Activated T-helper 2 cell treated with anti-CD3 and anti-CD28 coated beads, Interferon-gamma antibody, Interleukin-2, Interleukin-4, amounts not matched to agents 10 μg/mL and 5 μg/mL and 100 μg/mL, durations not matched to agents 14 hours and 24 hours and 36 hours (primary cell): ENCODE data around the gene CAMTA1. TPM values are rescaled to one million over a fixed set of nuclear protein-coding genes. Genes with fewer than 3 reads are reported as not detected.

Source experiments
- DNase-seq: peaks from one replicate; pipeline ENCODE4 v3.0.0; 2021; ENCODE audit warnings: low spot score
- H3K27ac Mint-ChIP-seq: one replicate; pipeline ENCODE4 v1.8.0; 2021; ENCODE audit warnings: mixed read lengths
- H3K27me3 Mint-ChIP-seq: one replicate; pipeline ENCODE4 v1.8.0; 2021; ENCODE audit warnings: low read depth, mixed read lengths
- H3K36me3 Mint-ChIP-seq: one replicate; pipeline ENCODE4 v1.8.0; 2021; ENCODE audit warnings: low read depth, mixed read lengths
- H3K4me1 Mint-ChIP-seq: one replicate; pipeline ENCODE4 v1.8.0; 2021; ENCODE audit warnings: low read depth, mixed read lengths
- H3K4me3 Mint-ChIP-seq: one replicate; pipeline ENCODE4 v1.8.0; 2021; ENCODE audit warnings: low read depth, mild to moderate bottlenecking, moderate library complexity, mixed read lengths
- H3K9me3 Mint-ChIP-seq: one replicate; pipeline ENCODE4 v1.8.0; 2021; ENCODE audit warnings: mixed read lengths
- intact Hi-C: fragments of 100-400 bp; cut with micrococcal nuclease; formaldehyde crosslinking; loops from one replicate; pipeline ENCODE4 v1.15.1; 2023
- total RNA-seq: library from RNA; stranded (reverse); gene quantifications from 2 replicates; pipeline ENCODE4 v1.2.3, GENCODE V29; 2022

The CAMTA1 gene
- total RNA-seq, 1 donor from 2014 or later, result 62.9 TPM

- no peak overlapping the region for H3K27ac Mint-ChIP-seq
Measured at GRCh38 chr1:7441143-7441841, 656.0 kb downstream of the CAMTA1 start.

GRCh38 chr1:7442036-7442435 lies 656.8 kb downstream of the CAMTA1 start:
- H3K4me1 Mint-ChIP-seq, result no peaks in the 10 kb centered on the region
- intact Hi-C loops, result no loop called here
- H3K36me3 Mint-ChIP-seq, result no peaks in the 10 kb centered on the region
- H3K4me3 Mint-ChIP-seq, result no peak overlapping the region
- no peak overlapping the region for H3K27ac Mint-ChIP-seq
- no peak for DNase-seq
- no peaks in the 10 kb centered on the region for H3K27me3 Mint-ChIP-seq
- no peaks in the 10 kb centered on the region for H3K9me3 Mint-ChIP-seq

More at GRCh38 chr1:7441143-7441841, 656.0 kb downstream of the CAMTA1 start:
- Mint-ChIP-seq H3K36me3 (no peaks in the 10 kb centered on the region), H3K27me3 (no peaks in the 10 kb centered on the region), H3K4me3 (no peak overlapping the region), H3K9me3 (no peaks in the 10 kb centered on the region), H3K4me1 (no peaks in the 10 kb centered on the region)
- no peak for DNase-seq
- intact Hi-C loops, result no loop called here

- DNase-seq, result no peak
- H3K9me3 Mint-ChIP-seq, result no peaks in the 10 kb centered on the region
- no peak overlapping the region for H3K27ac Mint-ChIP-seq
- no peaks in the 10 kb centered on the region for H3K4me1 Mint-ChIP-seq
- no peaks in the 10 kb centered on the region for H3K36me3 Mint-ChIP-seq
- intact Hi-C loops, result no loop called here
- no peaks in the 10 kb centered on the region for H3K27me3 Mint-ChIP-seq
- H3K4me3 Mint-ChIP-seq, result no peak overlapping the region
Measured at GRCh38 chr1:7442918-7443317, 657.7 kb downstream of the CAMTA1 start.

DNA sequence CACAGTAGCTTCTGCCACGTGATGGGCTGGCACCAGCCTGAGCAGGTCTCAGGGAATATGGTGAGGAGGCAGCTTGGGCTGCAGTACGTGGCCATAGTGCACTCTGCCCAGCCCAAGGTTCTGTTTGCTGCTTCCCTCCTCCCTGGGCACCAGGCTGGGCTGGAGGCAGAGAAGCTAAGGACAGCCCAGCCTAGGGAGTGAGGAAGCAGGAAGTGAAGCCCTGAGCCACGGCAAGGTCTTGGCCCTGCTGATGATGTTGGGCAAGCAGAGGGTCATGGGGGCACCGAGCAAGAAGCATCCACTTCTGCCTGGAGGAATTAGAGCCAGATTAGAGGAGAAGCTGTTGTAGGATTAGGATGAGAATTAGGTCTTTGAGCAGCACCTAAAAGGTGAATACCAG lies 659.1 kb downstream of the CAMTA1 start:
- no peaks in the 10 kb centered on the region for H3K27me3 Mint-ChIP-seq
- no peaks in the 10 kb centered on the region for H3K4me1 Mint-ChIP-seq
- no peaks in the 10 kb centered on the region for H3K9me3 Mint-ChIP-seq
- intact Hi-C loops, result no loop called here
- no peak overlapping the region for H3K4me3 Mint-ChIP-seq
- H3K27ac Mint-ChIP-seq, result no peak overlapping the region
- H3K36me3 Mint-ChIP-seq, result no peaks in the 10 kb centered on the region
- DNase-seq, result no peak

DNA sequence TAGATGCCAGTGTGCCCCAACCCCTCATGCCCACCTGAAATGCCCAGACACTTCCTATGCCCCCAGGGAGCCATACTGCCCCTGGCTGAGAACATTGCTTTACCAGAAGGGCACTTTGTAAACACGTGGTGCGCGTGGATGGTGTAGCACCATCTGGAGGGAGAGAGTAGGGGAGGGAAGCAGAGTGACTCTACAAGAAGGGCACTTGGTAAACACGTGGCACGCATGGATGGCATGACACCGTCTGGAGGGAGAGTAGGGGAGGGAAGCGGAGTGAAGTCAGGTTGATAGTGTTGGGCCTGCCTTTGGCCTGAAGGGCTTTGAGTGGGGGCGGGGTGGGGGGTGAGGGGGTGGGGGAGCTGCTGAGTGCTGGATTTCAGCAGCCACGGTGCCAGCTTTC lies 661.8 kb downstream of the CAMTA1 start:
- H3K27ac Mint-ChIP-seq, result no peak overlapping the region
- H3K36me3 Mint-ChIP-seq, result no peaks in the 10 kb centered on the region
- no peak for DNase-seq
- no peaks in the 10 kb centered on the region for H3K9me3 Mint-ChIP-seq
- no peaks in the 10 kb centered on the region for H3K27me3 Mint-ChIP-seq
- H3K4me3 Mint-ChIP-seq, result no peak overlapping the region
- no peaks in the 10 kb centered on the region for H3K4me1 Mint-ChIP-seq
- intact Hi-C loops, result no loop called here

DNA sequence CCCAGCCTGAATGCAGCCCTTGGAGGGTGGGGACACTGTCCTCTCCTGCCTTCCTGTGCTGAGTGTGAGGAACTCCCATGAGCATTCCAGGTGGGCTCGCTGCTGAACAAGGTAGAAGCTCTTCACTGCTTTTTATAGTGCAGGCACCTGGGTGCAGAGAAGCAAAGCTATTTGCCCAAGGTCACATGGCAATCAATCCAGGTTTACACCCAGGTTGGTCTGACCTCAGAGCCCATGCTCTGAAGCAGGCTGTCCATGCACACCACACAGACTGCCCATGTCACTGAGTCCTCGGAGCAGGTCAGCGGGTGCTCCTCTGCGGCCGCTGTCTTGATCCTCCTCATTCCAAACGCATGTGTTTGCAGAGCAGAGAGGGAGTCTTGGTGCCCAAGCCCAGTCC lies 662.5 kb downstream of the CAMTA1 start:
- H3K4me3 Mint-ChIP-seq, result no peak overlapping the region
- H3K36me3 Mint-ChIP-seq, result no peaks in the 10 kb centered on the region
- no peaks in the 10 kb centered on the region for H3K27me3 Mint-ChIP-seq
- DNase-seq, result no peak
- no peak overlapping the region for H3K27ac Mint-ChIP-seq
- no peaks in the 10 kb centered on the region for H3K9me3 Mint-ChIP-seq
- H3K4me1 Mint-ChIP-seq, result no peaks in the 10 kb centered on the region
- intact Hi-C loops, result no loop called here

GRCh38 chr1:7448986-7449385 lies 663.7 kb downstream of the CAMTA1 start:
- H3K4me1 Mint-ChIP-seq, result no peaks in the 10 kb centered on the region
- no peak overlapping the region for H3K27ac Mint-ChIP-seq
- no peaks in the 10 kb centered on the region for H3K27me3 Mint-ChIP-seq
- no peaks in the 10 kb centered on the region for H3K9me3 Mint-ChIP-seq
- H3K4me3 Mint-ChIP-seq, result no peak overlapping the region
- no peak for DNase-seq
- intact Hi-C loops, result no loop called here
- no peaks in the 10 kb centered on the region for H3K36me3 Mint-ChIP-seq

DNA sequence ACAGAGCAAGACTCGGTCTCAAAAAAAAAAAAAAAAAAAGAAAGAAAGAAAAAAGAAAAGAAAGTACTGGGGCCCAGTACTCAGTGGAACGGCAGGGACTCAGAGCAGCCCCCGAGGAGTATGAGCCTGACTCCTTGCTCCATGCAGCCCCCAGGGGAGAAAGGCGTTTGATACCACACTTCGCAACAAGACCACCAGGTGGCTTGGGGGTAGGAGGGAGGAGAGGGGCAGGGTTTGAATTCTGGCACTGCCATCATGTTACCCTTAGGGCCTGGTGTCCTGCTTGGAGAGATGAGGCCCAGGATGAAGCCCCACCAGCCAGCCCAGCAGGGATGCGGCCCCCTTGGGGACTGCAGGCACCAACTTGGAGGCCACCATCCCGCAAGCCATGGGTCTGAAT lies 664.5 kb downstream of the CAMTA1 start:
- H3K36me3 Mint-ChIP-seq, result no peaks in the 10 kb centered on the region

DNA sequence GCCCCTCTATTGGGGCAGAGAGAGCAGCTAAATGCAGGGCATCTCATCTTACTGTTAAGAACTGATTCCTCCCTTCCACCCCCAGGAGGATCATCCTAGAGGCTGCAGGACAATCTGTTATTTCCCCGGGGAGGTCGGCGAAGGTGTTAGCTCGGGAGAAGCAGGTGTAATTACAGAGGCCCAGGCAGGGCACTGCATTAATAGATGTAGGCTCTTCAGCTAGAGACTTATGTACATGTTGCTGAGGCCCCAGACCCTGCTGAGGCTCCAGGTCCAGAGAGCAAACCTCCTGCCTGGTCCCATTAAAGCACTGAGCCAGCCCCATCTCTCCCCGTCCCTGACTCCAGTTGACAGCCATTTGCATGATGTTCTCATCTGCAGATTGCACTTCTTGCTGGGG lies 665.6 kb downstream of the CAMTA1 start:
- H3K4me1 Mint-ChIP-seq, result no peaks in the 10 kb centered on the region
- no peak overlapping the region for H3K4me3 Mint-ChIP-seq
- H3K27ac Mint-ChIP-seq, result no peak overlapping the region
- intact Hi-C loops, result loop anchor here (5.0 kb wide), 1 partner anchor 196 kb away; no protein-coding TSS in a partner anchor
- no peaks in the 10 kb centered on the region for H3K27me3 Mint-ChIP-seq
- no peaks in the 10 kb centered on the region for H3K9me3 Mint-ChIP-seq
- H3K36me3 Mint-ChIP-seq, result no peaks in the 10 kb centered on the region
- DNase-seq, result no peak

More for the DNA sequence above, 664.5 kb downstream of the CAMTA1 start:
- no peak overlapping the region for H3K27ac Mint-ChIP-seq
- no peak for DNase-seq
- no peak overlapping the region for H3K4me3 Mint-ChIP-seq
- H3K4me1 Mint-ChIP-seq, result no peaks in the 10 kb centered on the region
- H3K9me3 Mint-ChIP-seq, result no peaks in the 10 kb centered on the region
- intact Hi-C loops, result loop anchor here (5.0 kb wide), 1 partner anchor 198 kb away; no protein-coding TSS in a partner anchor
- no peaks in the 10 kb centered on the region for H3K27me3 Mint-ChIP-seq

- H3K9me3 Mint-ChIP-seq, result no peaks in the 10 kb centered on the region
- no peak overlapping the region for H3K27ac Mint-ChIP-seq
- H3K36me3 Mint-ChIP-seq, result no peaks in the 10 kb centered on the region
- no peak overlapping the region for H3K4me3 Mint-ChIP-seq
- intact Hi-C loops, result loop anchor here (5.0 kb wide), 1 partner anchor 194 kb away; no protein-coding TSS in a partner anchor
- H3K27me3 Mint-ChIP-seq, result no peaks in the 10 kb centered on the region
- DNase-seq, result no peak
- H3K4me1 Mint-ChIP-seq, result no peaks in the 10 kb centered on the region
Measured at GRCh38 chr1:7453038-7453437, 667.8 kb downstream of the CAMTA1 start.

- no peak for DNase-seq
- Mint-ChIP-seq H3K27me3 (no peaks in the 10 kb centered on the region), H3K36me3 (no peaks in the 10 kb centered on the region), H3K4me3 (no peak overlapping the region), H3K9me3 (no peaks in the 10 kb centered on the region), H3K27ac (no peak overlapping the region), H3K4me1 (no peaks in the 10 kb centered on the region)
- intact Hi-C loops, result loop anchor here (5.0 kb wide), 1 partner anchor 193 kb away; no protein-coding TSS in a partner anchor
Measured at GRCh38 chr1:7454052-7454815, 669.0 kb downstream of the CAMTA1 start.

DNA sequence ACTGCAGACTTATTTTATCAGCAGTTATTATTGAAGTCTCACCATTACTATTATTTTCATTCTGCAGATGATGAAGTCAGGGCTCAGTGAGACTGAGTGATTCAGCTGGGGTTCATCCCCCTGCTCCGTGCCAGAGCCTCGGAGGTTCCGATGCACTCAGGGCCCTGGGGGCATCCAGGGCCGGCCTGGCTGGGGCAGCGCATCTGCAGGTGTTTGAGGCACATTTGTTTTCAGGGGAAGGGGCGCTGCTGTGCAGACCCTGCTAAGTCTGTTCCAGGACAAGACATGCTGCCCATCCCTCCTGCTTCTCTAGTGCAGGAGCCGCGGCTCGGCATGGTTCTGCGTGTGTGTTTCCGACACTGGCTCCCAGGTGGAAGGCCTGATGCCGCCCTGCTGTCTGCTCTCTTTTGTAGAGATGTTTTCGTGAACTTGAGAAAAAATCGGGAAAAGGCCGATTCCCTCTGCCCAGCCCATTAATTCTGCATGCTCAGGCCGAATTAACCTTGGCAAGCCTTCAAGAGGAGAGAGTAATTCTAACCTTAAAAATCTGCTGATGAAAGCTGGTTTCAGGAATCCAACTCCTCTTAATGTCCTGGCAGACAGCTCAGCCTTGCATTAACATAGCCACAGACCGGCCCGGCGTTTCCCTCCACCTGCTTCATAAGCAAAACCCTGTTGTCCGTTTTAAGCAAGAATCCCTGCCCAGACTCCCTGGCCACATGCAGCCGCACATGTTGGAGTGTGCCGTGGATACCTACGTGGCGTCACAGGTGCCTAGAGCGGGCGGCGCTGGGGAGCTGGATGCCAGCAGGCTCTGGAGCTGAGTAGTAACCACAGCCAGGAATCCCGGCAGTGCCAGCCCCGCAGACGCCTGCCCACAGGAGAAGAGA lies 669.9 kb downstream of the CAMTA1 start:
- no peaks in the 10 kb centered on the region for H3K36me3 Mint-ChIP-seq
- intact Hi-C loops, result loop anchor here (5.0 kb wide), 1 partner anchor 192 kb away; no protein-coding TSS in a partner anchor
- no peaks in the 10 kb centered on the region for H3K9me3 Mint-ChIP-seq
- no peak overlapping the region for H3K27ac Mint-ChIP-seq
- H3K4me1 Mint-ChIP-seq, result no peaks in the 10 kb centered on the region
- no peaks in the 10 kb centered on the region for H3K27me3 Mint-ChIP-seq
- no peak for DNase-seq
- no peak overlapping the region for H3K4me3 Mint-ChIP-seq
